GM12872 (cell line): Measurements from ENCODE around the gene HIC1.

Experiments
- TF ChIP-seq, protein P1 (sequence below): IDR thresholded peaks from 3 replicates; pipeline ENCODE4 v1.5.1; 2011; ENCODE audit warnings: low read depth, mild to moderate bottlenecking, low read length, moderate library complexity; ENCODE audit not compliant: insufficient read depth

The HIC1 gene

DNA sequence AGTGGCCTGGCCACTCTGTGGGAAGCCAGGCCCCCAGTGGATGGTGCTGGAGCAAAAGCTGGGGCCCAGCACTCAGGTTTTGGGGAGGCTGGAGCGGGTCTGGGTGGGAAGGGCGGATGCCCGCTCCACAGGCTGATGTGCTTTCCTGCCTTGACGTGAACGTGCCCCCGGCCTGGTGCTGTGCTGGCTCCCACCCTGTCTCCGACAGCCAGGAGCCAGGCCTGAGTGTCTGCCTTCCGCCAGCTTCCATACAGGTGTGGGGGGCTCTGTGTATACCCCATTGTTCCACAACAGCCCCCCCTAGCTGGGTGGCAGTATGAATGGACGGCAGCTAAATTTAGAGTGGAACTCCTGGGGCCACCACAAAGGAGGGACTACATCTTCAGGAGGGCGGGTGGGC is 20.0 kb downstream of the HIC1 start:
- TF ChIP-seq, protein P1, sequence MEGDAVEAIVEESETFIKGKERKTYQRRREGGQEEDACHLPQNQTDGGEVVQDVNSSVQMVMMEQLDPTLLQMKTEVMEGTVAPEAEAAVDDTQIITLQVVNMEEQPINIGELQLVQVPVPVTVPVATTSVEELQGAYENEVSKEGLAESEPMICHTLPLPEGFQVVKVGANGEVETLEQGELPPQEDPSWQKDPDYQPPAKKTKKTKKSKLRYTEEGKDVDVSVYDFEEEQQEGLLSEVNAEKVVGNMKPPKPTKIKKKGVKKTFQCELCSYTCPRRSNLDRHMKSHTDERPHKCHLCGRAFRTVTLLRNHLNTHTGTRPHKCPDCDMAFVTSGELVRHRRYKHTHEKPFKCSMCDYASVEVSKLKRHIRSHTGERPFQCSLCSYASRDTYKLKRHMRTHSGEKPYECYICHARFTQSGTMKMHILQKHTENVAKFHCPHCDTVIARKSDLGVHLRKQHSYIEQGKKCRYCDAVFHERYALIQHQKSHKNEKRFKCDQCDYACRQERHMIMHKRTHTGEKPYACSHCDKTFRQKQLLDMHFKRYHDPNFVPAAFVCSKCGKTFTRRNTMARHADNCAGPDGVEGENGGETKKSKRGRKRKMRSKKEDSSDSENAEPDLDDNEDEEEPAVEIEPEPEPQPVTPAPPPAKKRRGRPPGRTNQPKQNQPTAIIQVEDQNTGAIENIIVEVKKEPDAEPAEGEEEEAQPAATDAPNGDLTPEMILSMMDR = no peak

DNA sequence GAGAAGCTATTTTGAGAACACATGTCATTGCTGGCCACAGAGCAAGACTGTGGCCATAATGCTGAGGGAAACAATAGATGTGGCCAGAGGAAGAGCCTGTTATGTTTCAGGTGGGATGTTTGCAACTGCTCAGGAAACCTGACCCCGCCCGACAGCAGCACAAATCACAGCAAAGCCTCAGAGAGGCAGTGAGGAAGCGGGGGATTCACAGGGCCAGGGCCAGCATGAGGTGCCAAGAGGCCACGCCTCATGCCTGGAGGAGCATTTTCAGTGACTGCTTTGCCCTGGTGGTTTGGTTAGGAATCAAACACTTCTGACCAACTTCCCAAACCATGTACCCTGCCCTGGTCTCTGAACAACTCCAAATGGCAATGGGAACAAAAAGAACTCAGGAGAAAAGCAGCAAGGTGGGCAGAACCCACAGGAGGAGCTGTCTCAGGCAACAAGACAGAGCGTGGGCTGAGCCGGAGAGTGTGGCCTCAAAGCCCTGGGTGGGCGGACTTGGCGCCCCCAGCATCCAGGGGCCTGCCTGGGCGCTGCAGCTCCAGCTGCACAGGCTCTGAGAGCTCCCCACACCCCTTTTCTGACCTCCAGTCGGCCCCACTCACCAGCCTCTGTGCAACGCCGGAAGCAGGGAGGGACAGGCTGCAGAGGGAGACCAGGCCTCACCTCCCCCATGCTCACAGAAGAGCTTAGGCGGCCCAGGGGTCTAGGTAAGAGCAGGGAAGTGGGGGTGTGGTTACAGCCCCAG is 20.6 kb downstream of the HIC1 start:
- TF ChIP-seq, protein P1 = no peak

DNA sequence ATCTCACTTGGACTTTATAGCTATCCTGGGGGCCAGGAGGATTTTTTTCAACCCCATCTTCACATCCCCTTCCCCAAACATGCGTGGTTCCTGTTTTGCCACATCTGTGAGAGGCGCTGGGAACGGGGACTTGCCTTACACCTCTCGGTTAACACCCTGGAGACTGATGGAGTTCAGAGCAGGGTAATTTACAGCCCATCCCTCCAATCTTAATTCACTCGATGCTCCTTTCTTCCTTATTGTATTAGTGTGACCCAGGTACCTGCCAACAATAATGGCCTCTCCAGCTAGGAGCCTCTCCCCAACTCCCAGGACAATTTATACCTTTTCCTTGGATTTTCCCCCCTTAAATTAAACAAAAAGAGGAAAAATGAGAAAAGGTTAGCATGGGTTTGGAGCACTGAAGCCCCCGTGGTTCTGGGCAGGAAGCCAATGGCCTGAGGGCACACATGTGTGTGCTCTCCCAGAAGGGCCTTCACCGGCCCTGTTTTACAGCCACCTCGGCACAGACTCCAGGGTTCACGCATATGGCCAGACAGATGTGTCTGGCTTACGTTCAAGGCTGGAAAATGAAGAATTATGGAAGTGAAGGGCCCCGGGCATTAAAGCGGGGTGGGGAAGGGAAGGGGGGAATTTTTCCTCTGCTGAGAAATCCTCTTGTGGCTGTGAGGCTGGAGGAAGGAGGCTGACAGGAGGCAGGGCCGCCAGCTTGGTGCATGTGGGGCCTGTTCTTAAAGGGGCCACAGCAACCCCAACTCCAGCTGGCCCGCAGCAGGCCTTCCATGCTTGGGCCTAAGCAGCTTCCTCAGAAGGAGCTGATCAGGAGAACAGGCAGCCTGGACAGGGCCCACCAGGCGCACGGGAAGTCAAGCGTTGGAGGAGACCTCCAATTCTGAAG is 21.4 kb downstream of the HIC1 start:
- TF ChIP-seq, protein P1 = no peak

DNA sequence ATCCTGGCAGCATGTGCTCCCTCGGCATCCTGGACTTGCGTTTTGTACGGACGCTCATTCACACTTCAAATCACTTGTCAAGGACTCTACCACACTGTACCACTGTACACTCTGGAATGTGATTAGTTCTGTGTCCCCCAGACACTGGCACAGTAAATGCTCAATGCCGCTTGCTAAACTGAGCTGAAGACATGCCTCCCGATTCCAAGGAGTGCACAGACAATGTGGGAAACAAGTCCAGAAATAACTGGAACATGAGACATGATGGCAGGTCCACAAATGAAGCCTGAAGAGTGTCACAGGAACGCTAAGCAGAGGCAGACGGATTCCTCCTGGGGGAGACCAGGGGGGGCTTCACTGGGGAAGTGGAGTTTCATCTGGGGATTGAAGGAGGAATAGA is 22.1 kb downstream of the HIC1 start:
- TF ChIP-seq, protein P1 = no peak

DNA sequence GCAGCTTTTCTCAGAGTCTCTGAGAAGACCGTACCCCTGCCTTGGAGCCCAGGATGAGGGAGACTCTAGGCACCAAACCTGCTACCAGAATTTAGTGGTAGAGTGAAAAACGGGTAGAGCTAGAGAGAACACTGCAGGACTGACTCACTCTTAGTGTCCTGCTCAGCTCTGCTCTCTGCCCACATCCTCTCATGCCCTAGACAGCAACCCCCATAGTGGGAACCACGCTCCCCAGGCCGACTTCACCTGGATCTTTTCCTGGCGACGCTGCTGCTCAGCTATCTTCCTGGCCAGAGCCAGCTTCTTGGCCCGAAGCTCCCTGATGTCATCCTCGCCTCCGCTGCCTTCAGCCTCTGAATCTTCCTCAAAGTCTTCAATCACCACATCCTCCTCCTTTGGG is 26.7 kb downstream of the HIC1 start:
- TF ChIP-seq, protein P1 = no peak

DNA sequence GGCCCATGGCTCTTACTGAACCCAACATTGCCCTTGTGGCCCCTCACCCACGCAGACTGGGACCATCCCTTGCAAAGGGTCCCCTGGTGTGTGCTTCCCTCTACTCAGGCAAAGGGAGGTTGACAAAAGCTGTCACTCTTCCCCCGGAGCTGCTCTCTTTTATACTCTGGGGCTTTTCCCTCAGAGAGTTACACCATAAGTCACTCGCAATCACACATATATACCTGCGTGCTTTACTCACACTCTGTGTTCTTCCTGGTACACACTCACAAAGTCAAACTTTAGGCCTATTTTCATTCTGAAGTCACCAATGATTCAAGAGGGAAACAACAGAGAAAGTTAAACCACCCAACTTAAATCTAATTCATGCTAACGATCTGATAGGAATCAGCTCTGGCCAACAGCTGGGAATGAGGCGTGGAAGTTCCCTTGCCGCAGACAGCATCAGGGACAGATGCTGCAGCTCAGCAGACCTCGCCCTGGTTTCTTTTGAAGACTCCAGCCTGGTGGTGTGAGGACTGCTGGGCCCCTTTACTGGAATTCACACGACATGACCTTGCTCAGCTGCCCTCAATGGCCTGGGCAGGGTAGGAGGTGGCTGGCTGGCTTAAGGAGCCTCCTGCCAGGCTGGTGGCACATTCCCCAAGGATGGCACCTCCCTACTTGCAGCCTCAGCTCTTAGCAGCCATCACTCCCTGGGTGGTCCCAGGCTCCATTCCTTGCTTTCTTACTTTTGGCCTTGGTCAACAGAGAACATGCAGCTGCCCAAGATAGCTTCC is 27.3 kb downstream of the HIC1 start:
- TF ChIP-seq, protein P1 = no peak

DNA sequence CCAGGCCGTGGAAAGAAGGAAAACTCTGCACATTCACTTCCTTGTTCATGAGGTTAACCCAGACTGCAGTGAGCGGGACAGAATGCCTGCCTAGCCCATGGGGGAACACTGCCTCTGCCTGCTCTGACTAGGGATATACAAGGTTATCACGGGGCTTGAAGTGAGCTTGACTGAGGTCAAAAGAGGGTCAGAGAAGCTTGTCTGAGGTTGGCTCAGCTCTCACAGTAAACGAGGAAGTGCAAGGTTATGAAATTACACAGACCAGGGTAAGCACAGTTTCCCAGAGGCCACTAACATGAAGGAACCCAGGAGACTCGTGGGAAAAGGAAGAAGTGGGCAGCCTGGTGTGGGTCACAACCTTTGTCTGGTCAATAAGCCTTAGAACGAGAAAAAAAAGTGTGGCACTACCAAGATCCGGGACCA is 28.7 kb downstream of the HIC1 start:
- TF ChIP-seq, protein P1 = 0 out of 3 replicates have a peak, but pooled peaks have one; percentile 15
